ENCODE measurements around the gene RELA.
"Not testable (repeated sequence)": the region's sequence is repeated elsewhere in the genome, so short reads cannot be mapped to it uniquely, and the experiment has no call there.

Gene RELA

DNA sequence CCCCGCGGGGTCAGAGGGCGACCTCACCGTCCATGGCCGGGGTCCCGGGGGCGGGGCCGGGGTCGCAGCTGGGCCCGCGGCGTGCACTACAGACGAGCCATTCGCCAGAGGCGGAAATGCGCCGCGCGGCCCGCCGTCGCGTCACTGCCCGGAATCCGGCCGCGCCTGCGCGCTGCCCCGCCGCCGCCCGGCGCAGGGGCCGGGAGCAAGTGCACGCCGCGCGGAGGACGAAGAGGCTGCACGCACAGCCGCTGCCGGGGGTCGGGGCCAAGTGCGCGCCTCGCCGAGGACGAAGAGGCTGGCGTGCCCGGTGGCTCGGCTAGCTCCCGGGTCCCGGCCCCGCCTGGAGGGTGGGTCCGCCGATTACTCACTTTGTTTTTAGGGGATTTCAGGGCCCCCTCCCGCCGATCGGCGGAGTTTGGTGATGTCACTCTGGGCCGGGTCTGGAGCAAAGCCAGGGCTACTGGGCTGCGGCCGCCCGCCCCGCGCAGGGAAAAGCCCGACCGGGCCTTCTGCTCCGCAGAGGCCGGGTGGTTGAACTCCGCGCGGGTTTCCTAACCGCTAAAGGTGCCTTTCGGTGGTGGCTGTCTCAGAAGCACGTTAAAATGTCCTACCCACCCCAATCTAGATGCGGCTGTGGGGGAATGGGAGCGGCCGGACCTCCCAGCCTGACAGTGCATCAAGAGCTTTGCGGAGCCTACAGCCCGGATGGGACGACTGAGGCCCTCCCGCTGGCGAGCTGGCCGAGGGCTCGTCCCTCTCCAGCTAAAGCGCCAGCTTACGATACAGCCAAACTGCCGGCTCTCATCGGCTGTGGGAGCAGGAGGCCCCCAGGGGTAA lies at the start of gene RELA:
Gene RELA (minus strand): TSS at position 118 of the 840 bp plus-strand sequence. CDS start 84 bp downstream, at position 34.
- peak within 1 kb of the TSS; percentile 76 for H3K4me3 ChIP-seq (ENCODE audit: low read depth, low read length)
- in situ Hi-C loops (cut with HindIII; ENCODE audit: low sequenced_read_pairs): no loop called here

DNA sequence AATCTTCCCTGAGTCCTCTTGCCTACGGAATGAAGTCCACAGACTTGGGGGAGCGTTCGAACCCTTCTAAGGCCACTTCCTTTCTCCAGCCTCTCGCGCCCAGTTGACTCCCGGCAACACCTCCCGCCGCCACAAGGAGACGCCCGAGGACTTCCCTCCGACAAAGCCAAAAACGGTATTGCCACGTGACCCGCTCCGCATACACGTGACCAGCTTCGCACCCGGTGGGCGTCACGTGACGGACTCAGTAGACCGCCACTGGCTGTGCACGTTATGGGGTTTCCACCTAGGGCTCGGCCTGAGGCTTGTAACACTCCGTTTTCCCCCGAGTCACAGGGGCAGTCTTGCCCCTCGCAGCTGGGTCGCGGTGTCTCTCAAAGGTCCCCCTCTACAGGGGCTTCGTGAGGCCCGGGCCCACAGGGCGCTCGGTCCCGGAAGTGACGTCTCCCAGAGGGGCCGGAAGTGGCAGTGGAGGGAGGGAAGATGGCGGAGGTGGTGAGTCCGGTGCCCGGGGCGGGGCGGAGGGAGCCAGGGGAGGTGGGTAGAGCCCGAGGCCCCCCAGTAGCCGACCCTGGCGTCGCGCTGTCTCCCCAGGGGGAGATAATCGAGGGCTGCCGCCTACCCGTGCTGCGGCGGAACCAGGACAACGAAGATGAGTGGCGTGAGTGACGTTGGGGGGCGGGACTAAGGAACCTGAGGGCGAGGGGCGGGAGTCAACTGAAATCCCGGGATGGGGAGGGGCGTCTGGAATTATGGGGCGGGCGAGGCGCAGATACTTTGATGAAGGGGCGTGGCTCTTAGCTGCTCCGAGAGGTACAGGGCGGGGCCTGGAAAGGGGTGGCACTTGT lies 49.3 kb upstream of the RELA start, which contains the start of gene KAT5:
Gene KAT5 (plus strand): TSS at position 468 of the 848 bp plus-strand sequence. CDS start 16 bp downstream, at position 484.
- H3K4me3 ChIP-seq (ENCODE audit: low read depth, low read length): peak within 1 kb of the TSS; percentile 70
- DNase-seq (ENCODE audit: low read depth): peak; percentile 96
- TF ChIP-seq, protein P1, sequence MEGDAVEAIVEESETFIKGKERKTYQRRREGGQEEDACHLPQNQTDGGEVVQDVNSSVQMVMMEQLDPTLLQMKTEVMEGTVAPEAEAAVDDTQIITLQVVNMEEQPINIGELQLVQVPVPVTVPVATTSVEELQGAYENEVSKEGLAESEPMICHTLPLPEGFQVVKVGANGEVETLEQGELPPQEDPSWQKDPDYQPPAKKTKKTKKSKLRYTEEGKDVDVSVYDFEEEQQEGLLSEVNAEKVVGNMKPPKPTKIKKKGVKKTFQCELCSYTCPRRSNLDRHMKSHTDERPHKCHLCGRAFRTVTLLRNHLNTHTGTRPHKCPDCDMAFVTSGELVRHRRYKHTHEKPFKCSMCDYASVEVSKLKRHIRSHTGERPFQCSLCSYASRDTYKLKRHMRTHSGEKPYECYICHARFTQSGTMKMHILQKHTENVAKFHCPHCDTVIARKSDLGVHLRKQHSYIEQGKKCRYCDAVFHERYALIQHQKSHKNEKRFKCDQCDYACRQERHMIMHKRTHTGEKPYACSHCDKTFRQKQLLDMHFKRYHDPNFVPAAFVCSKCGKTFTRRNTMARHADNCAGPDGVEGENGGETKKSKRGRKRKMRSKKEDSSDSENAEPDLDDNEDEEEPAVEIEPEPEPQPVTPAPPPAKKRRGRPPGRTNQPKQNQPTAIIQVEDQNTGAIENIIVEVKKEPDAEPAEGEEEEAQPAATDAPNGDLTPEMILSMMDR (IDR thresholded peaks at IDR 0.05; ENCODE audit: low read depth, low read length, missing control alignments): peak; percentile 98
- in situ Hi-C loops (cut with HindIII; ENCODE audit: low sequenced_read_pairs): no loop called here

More for the DNA sequence above, at the start of gene RELA:
- peak; percentile 74 for DNase-seq (ENCODE audit: low read depth)
- TF ChIP-seq, protein P1 (IDR thresholded peaks at IDR 0.05; ENCODE audit: low read depth, low read length, missing control alignments): no peak

DNA sequence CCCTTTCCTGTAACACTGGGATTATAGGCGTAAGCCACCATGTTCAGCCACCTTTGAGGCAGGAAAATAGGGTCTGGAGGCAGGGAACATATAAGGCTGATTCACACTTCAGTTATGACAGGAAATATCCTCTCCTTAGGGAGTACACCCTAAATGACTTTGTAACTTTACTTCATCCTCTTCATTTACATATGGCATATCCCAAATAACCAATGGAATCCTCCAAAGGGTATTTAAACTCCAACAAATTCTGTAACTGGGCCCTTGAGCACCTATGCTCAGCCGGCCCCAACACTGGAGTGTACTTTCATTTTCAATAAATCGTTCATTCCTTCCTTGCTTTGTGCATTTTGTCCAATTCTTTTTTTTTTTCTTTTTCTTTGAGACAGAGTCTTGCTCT lies 47.7 kb upstream of the RELA start:
- TF ChIP-seq, protein P1 (IDR thresholded peaks at IDR 0.05; ENCODE audit: low read depth, low read length, missing control alignments): no peak
- H3K4me3 ChIP-seq (ENCODE audit: low read depth, low read length): no peak overlapping the region
- DNase-seq (ENCODE audit: low read depth): no peak
- in situ Hi-C loops (cut with HindIII; ENCODE audit: low sequenced_read_pairs): no loop called here

DNA sequence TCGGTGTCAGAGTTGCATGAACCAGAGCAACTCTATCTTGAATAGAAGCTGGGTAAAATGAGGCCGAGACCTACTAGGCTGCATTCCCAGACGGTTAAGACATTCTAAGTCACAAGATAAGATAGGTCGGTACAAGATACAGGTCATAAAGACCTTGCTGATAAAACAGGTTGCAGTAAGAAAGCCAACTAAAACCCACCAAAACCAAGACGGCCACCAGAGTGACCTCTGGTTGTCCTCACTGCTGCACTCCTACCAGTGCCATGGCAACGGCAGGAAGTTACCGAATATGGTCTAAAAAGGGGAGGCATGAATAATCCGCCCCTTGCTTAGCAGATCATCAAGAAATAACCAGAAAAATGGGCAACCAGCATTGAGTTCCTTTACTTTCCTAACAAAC lies 46.9 kb upstream of the RELA start:
- in situ Hi-C loops (cut with HindIII; ENCODE audit: low sequenced_read_pairs): no loop called here
- no peak overlapping the region for H3K4me3 ChIP-seq (ENCODE audit: low read depth, low read length)
- no peak for DNase-seq (ENCODE audit: low read depth)
- TF ChIP-seq, protein P1 (IDR thresholded peaks at IDR 0.05; ENCODE audit: low read depth, low read length, missing control alignments): no peak

DNA sequence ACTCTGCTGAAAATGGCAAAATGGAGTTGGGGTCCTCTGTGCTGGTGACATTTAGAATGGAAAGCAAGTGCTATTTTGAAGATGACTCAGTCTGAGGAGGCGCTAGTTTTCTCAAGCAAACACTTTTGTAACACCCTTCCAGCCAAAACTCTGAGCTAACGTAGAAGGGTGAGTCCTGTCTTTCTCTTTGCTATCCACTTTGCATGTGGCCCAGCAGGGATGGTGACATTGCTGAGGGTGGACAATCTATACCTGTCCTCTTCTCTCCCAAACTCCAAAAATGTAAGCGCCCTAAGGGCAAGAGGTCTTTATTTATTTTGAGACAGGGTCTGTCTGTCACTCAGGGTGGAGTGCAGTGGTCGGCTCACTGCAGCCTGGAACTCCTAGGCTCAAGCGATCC lies 45.7 kb upstream of the RELA start:
- no peak overlapping the region for H3K4me3 ChIP-seq (ENCODE audit: low read depth, low read length)
- TF ChIP-seq, protein P1 (IDR thresholded peaks at IDR 0.05; ENCODE audit: low read depth, low read length, missing control alignments): no peak
- in situ Hi-C loops (cut with HindIII; ENCODE audit: low sequenced_read_pairs): no loop called here
- no peak for DNase-seq (ENCODE audit: low read depth)

DNA sequence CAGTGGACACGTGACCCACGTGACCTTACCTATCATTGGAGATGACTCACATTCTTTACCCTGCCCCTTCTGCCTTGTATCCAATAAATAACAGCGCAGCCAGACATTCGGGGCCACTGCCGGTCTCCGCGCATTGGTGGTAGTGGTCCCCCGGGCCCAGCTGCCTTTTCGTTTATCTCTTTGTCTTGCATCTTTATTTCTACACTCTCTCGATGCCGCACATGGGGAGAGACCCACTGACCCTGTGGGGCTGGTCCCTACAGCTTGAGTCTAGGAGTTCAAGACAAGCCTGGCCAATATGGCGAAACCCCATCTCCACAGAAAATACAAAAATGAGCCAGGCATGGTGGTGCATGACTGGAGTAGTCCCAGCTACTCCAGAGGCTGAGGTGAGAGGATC lies 44.3 kb upstream of the RELA start:
- in situ Hi-C loops (cut with HindIII; ENCODE audit: low sequenced_read_pairs); H3K4me3 ChIP-seq (ENCODE audit: low read depth, low read length); DNase-seq (ENCODE audit: low read depth): not testable (repeated sequence)

All from astrocyte of the cerebellum (primary cell).